ENCODE results near the gene CDC34. TPM values are rescaled to one million over a fixed set of nuclear protein-coding genes. Genes with fewer than 3 reads are reported as not detected.

Gene CDC34
- total RNA-seq, 2 donors from 2014 or later: 46.3 to 59.6 TPM

DNA sequence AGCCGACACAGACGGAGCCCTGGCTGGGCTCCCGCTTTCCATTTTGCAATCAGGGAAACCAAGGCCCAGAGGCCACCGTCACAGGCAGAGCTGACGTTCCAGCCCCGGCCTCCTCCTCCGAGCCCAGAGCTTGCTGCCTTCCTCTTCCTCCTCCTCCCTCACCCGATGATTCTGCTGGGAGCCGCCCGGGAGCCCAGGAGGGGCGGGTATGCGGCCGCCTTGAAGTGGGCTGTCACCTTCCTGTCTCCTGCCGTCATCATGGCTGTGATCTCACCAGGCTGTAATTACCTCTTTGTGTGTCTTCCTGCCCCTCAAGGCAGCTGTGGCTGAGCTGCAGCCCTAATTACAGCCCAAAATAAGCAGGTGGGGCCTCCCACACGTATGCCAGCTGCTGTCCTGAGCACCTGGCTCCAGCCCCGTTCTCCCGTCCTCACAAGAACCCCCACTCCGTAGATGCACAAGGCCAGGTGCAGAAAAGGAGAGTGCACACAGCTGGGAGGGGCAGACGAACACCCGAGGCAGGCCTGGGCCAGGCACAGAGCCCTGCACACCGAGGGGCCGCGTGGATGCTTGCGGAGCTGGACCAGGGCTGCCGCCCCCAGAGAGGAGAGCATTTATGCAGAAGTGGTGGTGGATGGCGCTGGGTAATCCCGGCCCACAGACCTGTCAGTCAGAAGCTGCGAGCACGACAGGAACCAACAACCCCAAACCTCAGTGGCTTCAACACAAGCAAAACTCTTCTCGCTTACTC lies 20.3 kb upstream of the CDC34 start:
- H3K9me3 Mint-ChIP-seq: no peaks in the 10 kb centered on the region
- peak; percentile 52 to 59 for ATAC-seq

DNA sequence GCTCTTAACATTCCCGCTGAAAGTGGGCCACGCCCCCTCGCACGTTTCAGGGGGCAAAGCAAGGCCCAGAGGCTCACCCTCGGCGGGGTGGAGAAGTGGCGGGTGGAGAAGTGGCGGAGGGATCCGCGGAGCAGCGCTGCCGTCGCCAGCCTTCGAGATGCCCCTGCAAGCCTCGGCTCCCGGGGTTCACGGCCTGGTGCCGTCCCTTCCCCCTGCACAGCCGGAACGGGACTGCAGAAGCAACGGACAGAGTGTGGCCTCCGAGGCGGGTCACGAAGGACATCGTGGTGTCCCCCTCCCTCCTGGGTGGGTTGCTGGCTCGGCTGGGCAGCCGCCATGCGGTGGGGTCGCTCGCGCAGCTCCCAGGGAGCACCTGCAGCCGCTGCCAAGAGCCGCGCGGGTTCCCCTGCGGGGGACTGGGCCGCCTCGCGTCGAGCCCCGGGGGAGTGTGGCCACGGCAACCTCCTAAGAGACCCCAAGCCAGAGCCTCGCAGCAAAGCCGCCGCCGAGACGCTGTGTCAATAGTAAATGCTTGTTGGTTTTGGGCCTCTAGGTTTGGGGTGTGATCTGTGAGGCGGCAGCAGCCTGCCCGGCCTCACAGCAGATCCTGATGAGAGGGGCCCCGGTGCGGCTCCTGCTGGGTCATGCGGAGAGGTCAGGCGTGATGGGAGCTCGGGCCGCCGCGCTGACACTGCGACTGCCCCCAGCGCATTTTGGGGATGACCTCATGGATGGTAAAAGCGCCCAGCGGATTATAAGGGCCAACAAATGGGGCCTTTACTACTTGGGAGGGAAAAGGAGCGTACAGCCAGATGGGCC lies 18.8 kb upstream of the CDC34 start:
- ATAC-seq: no peak
- no peaks in the 10 kb centered on the region for H3K9me3 Mint-ChIP-seq
- H3K27ac Mint-ChIP-seq: no peak overlapping the region

More for the DNA sequence above, 20.3 kb upstream of the CDC34 start:
- Mint-ChIP-seq H3K27ac (peak overlapping the region; percentile 98), H3K36me3 (peaks cover 0 to 15% of the 10 kb centered on the region in 2 donors)
- DNase-seq (ENCODE audit: low spot score in 2 of 2): peak; percentile 73 to 88

DNA sequence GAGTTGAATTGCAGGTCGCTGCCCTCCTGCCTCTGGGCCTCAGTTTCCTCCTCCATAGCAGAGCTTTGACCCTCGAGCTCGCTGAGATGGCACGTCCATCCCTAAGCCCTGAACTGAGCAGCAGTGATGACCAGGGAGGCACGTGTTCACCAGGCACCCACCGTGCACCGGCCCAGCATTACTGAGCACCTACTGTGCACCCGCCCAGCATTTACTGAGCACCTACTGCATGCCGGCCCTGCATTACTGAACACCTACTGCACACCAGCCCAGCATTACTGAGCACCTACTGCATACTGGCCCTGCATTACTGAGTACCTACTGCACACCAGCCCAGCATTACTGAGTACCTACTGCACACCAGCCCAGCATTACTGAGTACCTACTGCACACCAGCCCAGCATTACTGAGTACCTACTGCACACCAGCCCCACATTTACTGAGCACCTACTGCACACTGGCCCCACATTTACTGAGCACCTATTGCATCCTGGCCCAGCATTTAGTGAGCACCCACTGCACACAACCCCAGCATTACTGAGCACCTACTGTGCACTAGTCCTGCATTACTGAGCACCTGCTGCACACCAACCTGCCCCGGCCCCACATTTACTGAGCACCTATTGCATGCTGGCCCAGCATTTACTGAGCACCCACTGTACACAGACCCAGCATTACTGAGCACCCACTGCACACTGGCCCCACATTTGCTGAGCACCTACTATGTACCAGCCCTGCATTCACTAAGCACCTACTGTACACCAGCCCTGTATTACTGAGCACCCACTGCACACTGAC lies 18.0 kb upstream of the CDC34 start:
- Mint-ChIP-seq H3K9me3 (no peaks in the 10 kb centered on the region), H3K27ac (no peak overlapping the region), H3K36me3 (peaks cover 0 to 6% of the 10 kb centered on the region in 2 donors)
- no peak for ATAC-seq
- DNase-seq (ENCODE audit: low spot score in 2 of 2): no peak

More for the DNA sequence above, 18.8 kb upstream of the CDC34 start:
- DNase-seq (ENCODE audit: low spot score in 2 of 2): no peak
- peaks cover 0 to 15% of the 10 kb centered on the region in 2 donors for H3K36me3 Mint-ChIP-seq

DNA sequence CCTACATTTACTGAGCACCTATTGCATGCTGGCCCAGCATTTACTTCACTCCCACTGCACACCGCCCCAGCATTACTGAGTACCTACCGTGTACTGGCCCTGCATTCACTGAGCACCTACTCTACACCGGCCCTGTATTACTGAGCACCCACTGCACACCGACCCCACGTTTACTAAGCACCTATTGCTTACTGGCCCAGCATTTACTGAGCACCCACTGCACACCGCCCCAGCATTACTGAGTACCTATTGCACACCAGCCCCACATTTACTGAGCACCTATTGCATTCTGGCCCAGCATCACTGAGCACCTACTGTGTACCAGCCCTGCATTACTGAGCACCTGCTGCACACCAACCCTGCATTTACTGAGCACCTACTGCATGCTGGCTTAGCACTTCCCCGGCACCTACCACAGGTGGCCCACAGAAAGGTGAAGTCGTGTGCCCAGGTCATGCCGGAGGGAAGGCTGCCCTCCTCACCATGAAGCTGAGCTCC lies 17.3 kb upstream of the CDC34 start:
- Mint-ChIP-seq H3K27ac (no peak overlapping the region), H3K9me3 (no peaks in the 10 kb centered on the region), H3K36me3 (no peaks in the 10 kb centered on the region)
- DNase-seq (ENCODE audit: low spot score in 2 of 2): no peak
- no peak for ATAC-seq

DNA sequence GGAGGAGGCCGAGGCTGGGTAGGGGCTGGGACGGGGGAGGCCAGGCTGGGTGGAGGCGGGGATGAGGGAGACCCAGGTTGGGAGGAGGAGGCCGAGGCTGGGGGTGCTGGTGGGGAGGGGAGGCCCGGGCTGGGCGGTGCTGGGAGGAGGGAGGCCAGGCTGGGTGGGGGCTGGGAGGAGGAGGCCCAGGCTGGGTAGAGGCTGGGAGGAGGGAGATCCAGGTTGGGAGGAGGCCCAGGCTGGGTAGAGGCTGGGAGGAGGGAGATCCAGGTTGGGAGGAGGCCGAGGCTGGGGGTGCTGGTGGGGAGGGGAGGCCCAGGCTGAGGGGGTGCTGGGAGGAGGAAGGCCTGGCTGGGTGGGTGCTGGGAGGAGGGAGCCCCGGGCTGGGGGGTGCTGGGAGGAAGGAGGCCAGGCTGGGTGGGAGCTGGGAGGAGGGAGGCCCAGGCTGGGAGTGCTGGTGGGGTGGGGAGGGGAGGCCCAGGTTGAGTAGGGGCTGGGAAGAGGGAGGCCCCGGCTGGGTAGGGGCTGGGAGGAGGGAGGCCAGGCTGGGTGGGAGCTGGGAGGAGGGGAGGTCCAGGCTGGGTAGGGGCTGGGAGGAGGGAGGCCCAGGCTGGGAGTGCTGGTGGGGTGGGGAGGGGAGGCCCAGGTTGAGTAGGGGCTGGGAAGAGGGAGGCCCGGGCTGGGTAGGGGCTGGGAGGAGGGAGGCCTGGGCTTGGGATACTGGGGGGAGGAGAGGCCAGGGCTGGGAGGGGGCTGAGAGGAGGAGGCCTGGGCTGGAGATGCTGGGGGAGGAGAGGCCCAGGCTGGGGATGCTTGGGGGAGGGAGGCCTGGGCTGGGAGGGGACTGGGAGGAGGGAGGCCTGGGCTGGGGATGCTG lies 13.6 kb upstream of the CDC34 start:
- H3K36me3 Mint-ChIP-seq: no peaks in the 10 kb centered on the region
- peak in 1 of 2 donors; percentile 4 for ATAC-seq
- no peak for DNase-seq (ENCODE audit: low spot score in 2 of 2)
- no peaks in the 10 kb centered on the region for H3K9me3 Mint-ChIP-seq
- no peak overlapping the region for H3K27ac Mint-ChIP-seq

DNA sequence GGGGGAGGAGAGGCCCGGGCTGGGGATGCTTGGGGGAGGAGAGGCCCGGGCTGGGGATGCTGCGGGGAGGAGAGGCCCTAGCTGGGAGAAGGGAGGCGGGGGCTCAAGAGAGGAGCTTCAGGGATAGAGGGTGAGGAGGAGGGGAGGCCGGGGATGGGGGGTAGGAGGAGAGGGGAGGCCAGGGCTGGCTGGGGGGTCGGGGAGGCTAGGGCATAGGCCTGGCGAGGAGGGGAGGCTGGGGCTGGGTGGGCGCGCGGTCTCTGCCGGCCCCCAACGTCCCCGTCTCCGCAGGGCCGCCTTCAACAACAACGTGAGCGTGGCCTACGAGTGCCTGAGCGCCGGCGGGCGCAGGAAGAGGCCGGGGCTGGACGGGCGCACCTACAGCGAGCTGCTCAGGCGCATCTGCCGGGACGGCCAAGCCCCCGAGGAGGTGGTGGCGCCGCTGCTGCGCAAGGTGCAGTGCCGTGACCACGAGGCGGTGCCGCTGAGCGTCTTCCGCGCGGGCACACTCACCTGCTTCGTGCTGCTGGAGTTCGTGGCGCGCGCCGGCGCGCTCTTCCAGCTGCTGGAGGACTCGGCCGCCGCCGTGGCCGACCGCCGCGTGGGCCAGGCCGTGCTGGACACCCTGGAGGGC lies 12.8 kb upstream of the CDC34 start:
- Mint-ChIP-seq H3K9me3 (no peaks in the 10 kb centered on the region), H3K27ac (no peak overlapping the region), H3K36me3 (no peaks in the 10 kb centered on the region)
- no peak for DNase-seq (ENCODE audit: low spot score in 2 of 2)
- ATAC-seq: peak; percentile 56 to 82

DNA sequence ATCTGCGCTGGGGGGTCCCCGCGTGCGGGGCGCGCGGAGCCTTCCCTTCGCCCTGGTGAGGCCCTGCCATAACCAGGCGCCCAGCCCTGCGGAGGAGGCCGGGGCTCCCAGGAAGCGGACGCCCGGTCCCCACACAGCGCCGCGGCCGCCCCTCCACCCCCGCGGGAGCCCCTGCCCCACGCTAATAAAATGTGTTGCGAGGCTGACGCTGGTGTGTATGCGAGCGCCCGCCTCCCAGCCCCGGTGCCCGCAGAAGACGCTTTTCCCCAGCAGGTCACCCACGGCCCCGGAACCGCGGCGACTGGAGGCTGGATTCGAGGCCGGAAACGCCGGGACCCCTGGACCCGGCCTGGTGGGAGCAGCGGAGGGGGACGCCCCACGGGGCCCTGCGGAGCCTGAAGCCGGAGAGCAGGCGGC lies 12.1 kb upstream of the CDC34 start:
- ATAC-seq: no peak
- DNase-seq (ENCODE audit: low spot score in 2 of 2): no peak
- H3K27ac Mint-ChIP-seq: no peak overlapping the region
- H3K36me3 Mint-ChIP-seq: no peaks in the 10 kb centered on the region
- H3K9me3 Mint-ChIP-seq: no peaks in the 10 kb centered on the region

DNA sequence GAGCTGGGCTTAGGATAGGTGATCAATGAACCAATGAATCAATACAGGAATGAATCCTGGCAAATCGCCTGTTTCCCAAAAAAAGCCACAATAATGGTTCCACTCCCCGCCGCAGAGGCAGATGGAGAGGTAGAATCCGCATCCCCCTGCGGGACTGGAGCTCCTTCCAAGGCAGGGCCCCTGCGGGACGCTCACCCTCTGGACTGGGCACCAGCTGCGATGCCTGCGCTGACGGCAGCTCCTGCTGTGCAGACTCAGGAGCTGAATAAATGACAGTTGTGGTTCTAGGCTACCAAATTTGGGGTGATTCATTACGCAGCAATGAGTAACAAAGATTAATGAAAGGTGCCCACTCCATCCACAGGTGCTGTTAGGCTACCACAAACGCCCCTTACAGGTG lies 8.8 kb upstream of the CDC34 start:
- ATAC-seq: no peak
- Mint-ChIP-seq H3K27ac (no peak overlapping the region), H3K36me3 (no peaks in the 10 kb centered on the region)

DNA sequence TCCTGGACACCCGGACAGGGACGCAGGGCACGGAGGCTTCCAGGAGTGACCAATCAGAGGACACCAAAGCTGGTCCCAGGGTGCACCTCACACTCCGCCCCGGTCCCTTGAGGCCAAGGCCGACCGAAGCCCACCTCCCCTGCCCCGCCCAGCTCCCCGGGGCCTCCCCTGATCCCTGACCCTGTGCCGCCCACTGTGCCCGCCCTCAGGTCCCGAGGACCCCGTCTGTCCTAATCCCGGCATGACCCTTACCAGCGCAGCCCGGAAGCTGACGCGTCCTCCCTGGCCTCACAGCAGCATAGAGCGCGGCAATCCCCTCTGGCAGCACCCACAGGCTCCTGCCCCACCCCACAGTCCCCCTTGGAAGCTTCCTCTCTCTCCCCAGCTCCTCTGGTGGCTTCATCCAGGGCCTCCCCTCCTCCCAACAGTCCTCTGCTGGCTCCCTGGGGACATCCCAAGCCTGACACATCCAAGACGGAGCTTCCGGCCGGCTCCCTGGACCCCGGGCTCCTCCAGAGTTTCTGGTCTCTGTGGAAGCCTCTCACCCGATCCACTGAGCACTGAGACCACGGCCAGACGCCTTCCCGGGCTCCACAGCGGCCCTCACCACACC lies 7.4 kb upstream of the CDC34 start:
- Mint-ChIP-seq H3K9me3 (no peaks in the 10 kb centered on the region), H3K36me3 (no peaks in the 10 kb centered on the region), H3K27ac (no peak overlapping the region)
- peak in 1 of 2 donors; percentile 28 for ATAC-seq
- no peak for DNase-seq (ENCODE audit: low spot score in 2 of 2)

More for the DNA sequence above, 8.8 kb upstream of the CDC34 start:
- no peak for DNase-seq (ENCODE audit: low spot score in 2 of 2)
- H3K9me3 Mint-ChIP-seq: no peaks in the 10 kb centered on the region

DNA sequence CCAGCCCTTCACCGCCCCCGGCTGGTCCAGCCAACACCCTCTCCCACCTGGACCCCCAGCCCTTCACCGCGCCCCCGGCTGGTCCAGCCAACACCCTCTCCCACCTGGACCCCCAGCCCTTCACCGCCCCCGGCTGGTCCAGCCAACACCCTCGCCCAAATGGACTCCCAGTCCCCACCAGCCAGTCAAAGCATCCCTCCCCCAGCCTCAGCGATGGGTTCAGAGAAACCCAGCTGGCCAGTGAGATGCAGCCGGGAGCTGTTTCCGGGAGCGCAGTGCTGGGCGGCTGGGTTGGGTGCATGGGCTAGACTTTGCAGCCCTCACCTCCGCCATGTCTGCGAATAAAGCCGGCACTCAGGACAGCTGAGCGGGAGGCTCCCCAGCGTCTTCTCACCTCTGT lies 6.5 kb upstream of the CDC34 start:
- no peak overlapping the region for H3K27ac Mint-ChIP-seq
- no peak for DNase-seq (ENCODE audit: low spot score in 2 of 2)
- no peak for ATAC-seq
- no peaks in the 10 kb centered on the region for H3K9me3 Mint-ChIP-seq
- no peaks in the 10 kb centered on the region for H3K36me3 Mint-ChIP-seq

DNA sequence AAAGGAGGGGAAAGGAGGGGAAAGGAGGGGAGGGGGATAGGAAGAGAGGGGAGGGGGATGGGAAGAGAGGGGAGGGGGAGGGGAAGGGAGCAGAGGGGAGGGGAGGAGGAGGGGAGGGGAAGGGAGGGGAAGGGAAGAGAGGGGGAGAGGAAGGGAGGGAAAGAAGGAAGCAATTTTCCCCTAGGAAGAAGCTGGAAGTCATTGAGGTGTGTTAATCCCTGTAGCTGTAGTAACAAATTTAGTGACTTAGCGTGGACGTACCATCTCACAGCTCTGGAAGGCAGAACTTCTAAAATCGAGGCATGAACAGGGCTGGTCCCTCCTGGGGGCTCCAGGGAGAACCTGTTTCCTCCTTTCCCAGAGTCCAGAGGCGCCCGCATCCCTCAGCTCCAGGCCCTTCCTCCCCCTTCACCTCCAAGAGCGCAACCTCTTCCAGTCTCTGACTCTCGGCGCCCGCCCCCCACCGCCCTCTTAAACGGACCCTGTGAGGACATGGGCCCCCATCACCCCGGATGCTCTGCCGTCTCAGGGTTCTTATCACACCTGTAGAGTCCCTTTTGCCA lies 5.6 kb upstream of the CDC34 start:
- no peak overlapping the region for H3K27ac Mint-ChIP-seq
- no peak for DNase-seq (ENCODE audit: low spot score in 2 of 2)
- ATAC-seq: no peak

DNA sequence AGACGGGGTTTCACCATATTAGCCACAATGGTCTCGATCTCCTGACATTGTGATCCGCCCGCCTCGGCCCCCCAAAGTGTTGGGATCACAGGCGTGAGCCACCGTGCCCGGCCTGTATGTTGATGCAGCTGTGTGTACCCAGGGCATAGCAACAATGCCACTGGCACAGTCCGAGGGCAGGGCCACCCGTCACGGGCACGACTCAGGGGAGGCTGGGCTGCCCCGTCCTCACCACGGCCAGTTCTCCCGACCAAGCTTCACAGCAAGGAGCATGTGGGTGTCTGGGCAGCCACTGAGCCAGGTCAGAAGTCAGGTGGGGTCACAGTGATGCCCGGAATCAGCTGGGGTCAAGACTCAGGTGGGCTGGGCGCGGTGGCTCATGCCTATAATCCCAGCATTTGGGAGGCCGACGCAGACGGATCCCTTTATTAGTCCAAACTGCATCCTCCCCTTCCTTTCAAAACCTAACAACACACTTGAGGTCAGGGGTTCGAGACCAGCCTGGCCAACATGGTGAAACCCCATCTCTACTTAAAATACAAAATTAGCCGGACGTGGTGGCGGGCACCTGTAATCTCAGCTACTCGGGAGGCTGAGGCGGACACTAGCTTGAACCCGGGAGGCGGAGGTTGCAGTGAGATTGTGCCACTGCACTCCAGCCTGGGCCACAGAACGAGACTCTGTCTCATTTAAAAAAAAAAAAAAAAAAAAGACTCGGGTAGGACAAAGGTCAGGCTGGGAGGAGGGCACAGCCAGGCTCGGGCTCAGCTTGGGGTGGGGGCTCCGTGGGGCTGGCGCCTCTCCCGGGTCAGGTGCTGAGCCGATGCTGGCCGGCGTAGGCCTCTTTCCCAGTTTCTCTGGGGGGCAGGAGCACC lies 1.2 kb upstream of the CDC34 start:
- Mint-ChIP-seq H3K9me3 (no peaks in the 10 kb centered on the region), H3K27ac (peak overlapping the region; percentile 14 to 48), H3K36me3 (no peaks in the 10 kb centered on the region)
- DNase-seq (ENCODE audit: low spot score in 2 of 2) (no peak), ATAC-seq (no peak)

More for the DNA sequence above, 5.6 kb upstream of the CDC34 start:
- Mint-ChIP-seq H3K36me3 (no peaks in the 10 kb centered on the region), H3K9me3 (no peaks in the 10 kb centered on the region)

DNA sequence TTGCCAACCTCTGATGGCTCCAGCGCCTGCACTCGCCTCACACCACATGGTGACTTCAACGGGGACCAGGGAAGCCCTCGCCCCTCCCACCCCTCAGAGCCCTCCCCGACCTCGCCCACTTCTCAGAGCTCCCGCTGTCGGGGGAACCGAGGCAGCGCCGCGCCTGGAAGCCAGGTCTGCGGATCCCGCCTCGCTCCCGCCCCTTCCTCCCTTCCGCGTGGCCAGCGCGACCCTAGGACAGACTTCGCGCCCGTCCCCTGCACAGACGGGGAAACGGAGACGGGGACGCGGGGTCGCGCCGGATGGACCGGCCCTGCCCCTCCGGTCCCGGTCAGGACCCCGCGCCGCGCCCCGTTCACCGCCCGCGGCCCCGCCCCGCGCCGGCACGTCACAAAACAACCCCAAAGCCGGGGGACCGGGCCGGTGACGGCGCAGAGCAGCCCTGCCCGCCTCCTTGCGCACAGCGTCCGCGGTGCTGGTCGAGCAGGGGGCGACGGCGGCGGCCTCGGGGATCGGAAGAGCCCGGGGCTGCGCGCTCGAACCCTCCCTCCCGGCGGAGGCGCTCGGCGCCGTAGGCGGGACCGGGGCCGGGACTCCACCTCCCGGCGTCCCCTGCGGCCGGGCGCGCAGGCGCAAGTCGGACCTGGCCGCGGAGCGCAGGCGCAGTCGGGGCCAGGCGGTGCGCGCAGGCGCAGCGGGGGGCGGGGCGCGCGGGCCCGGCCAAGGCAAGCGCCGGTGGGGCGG lies 379 bp upstream of the CDC34 start:
- H3K9me3 Mint-ChIP-seq: no peaks in the 10 kb centered on the region
- DNase-seq (ENCODE audit: low spot score in 2 of 2) (peak; percentile 95 to 99), ATAC-seq (peak; percentile 75 to 76)
- peak overlapping the region; percentile 48 to 87 for H3K27ac Mint-ChIP-seq
- no peaks in the 10 kb centered on the region for H3K36me3 Mint-ChIP-seq

Measured in activated naive CD4-positive, alpha-beta T cell treated with anti-CD3 and anti-CD28 coated beads, Interleukin-2, amount 50 U/mL, for 72 hours (primary cell).